Uterus (tissue), 4 donors: Measurements from ENCODE around the gene NTPCR. TPM values are rescaled to one million over a fixed set of nuclear protein-coding genes. Genes with fewer than 3 reads are reported as not detected.

Experiments
- DNase-seq, 2 donors: peaks; one replicate each; pipeline ENCODE4 v3.0.0-alpha.2; 2019 to 2020
- H3K27ac ChIP-seq, 2 donors: fragments of 200-600 bp; sonication (generic); 1 replicate in 1 of 2; 2 replicates in 1 of 2; pipeline ENCODE4 v1.5.1; 2016 to 2018
- H3K27me3 ChIP-seq, 2 donors: fragments of 200-600 bp; sonication (generic); one replicate each; pipeline ENCODE4 v1.5.1; 2018 to 2019; ENCODE audit warnings: control low read depth in 1 of 2
- H3K36me3 ChIP-seq, 2 donors: fragments of 200-600 bp; sonication (generic); one replicate each; pipeline ENCODE4 v1.5.1; 2019; ENCODE audit warnings: control low read depth in 1 of 2
- H3K4me1 ChIP-seq, 2 donors: fragments of 200-600 bp; sonication (generic); one replicate each; pipeline ENCODE4 v1.5.1; 2018 to 2019; ENCODE audit warnings: control low read depth in 1 of 2
- H3K4me3 ChIP-seq, 2 donors: fragments of 200-600 bp; sonication (generic); 1 replicate in 1 of 2; 2 replicates in 1 of 2; pipeline ENCODE4 v1.5.1; 2018 to 2019; ENCODE audit warnings: mild to moderate bottlenecking in 1 of 2
- H3K9me3 ChIP-seq, 2 donors: fragments of 200-600 bp; sonication (generic); one replicate each; pipeline ENCODE4 v1.5.1; 2019; ENCODE audit warnings: control low read depth in 1 of 2
- CTCF ChIP-seq, 4 experiments: fragments of 200-600 bp in 2 of 4; fragments of 450-650 bp in 2 of 4; sonication (generic) in 2 of 4; IDR thresholded peaks; one replicate each; pipeline ENCODE4 v1.5.1; 2016 to 2019; ENCODE audit warnings: antibody characterized with exemption in 4 of 4, mild to moderate bottlenecking in 2 of 4, moderate library complexity in 1 of 4
- POLR2A ChIP-seq, 2 donors: fragments of 450-650 bp; IDR thresholded peaks; one replicate each; pipeline ENCODE4 v1.6.1; 2016; ENCODE audit warnings: antibody characterized with exemption in 2 of 2, mild to moderate bottlenecking in 1 of 2, moderate library complexity in 1 of 2
- intact Hi-C: fragments of 100-400 bp; cut with DNase I; formaldehyde crosslinking; loops from one replicate; pipeline ENCODE4 v1.15.1; 2023; ENCODE audit warnings: low total_unique reads
- total RNA-seq, 4 donors: library from RNA; depleted of rRNA in 3 of 4; stranded (reverse); fragments of >200 nt in 3 of 4; gene quantifications; one replicate each; pipeline versions ENCODE4 v1.1.0 to v1.2.4, GENCODE V29; 2014 to 2023
- donor health status: DM: yes; HTN: yes; CAD: no.

NTPCR gene
- total RNA-seq, 4 donors from 2014 or later: 7.4 to 30.1 (median 17.1) TPM

- no peaks in the 10 kb centered on the region for H3K36me3 ChIP-seq
- no peaks in the 10 kb centered on the region for H3K27me3 ChIP-seq
- TF ChIP-seq CTCF (IDR thresholded peaks at IDR 0.05) (no peak), POLR2A (IDR thresholded peaks at IDR 0.05) (no peak)
- H3K9me3 ChIP-seq: no peaks in the 10 kb centered on the region
- H3K27ac ChIP-seq: no peak overlapping the region
- DNase-seq: no peak
- no peak overlapping the region for H3K4me3 ChIP-seq
- intact Hi-C loops: no loop called here
- no peaks in the 10 kb centered on the region for H3K4me1 ChIP-seq
Measured at GRCh38 chr1:232965912-232966217, 15.5 kb downstream of the NTPCR start.

DNA sequence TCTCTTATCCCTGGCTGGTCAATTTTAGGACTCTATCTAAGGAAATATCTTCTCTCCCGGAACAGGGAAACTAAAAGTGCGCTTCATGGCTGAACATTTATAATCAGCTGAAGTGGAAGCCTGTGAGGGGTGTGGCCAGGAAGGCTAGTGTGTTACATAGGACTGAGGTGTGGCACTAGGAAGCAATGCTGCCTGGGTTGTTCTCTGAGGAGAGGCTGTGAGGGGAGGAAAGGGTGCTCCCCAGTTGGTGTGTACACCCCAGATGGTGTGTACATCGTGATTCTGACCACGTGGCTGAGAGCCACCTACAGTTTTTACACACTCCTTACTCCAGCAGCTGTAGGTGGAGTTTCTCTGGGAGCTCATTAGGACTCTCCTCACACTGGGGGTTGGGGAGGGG is 16.3 kb downstream of the NTPCR start:
- intact Hi-C loops: no loop called here
- DNase-seq: no peak
- no peaks in the 10 kb centered on the region for H3K4me1 ChIP-seq
- H3K36me3 ChIP-seq: no peaks in the 10 kb centered on the region
- no peak overlapping the region for H3K27ac ChIP-seq
- no peaks in the 10 kb centered on the region for H3K27me3 ChIP-seq
- no peaks in the 10 kb centered on the region for H3K9me3 ChIP-seq
- TF ChIP-seq CTCF (IDR thresholded peaks at IDR 0.05): no peak
- TF ChIP-seq POLR2A (IDR thresholded peaks at IDR 0.05): no peak
- H3K4me3 ChIP-seq: no peak overlapping the region

- DNase-seq: no peak
- no peaks in the 10 kb centered on the region for H3K27me3 ChIP-seq
- no peaks in the 10 kb centered on the region for H3K9me3 ChIP-seq
- no peaks in the 10 kb centered on the region for H3K36me3 ChIP-seq
- TF ChIP-seq POLR2A (IDR thresholded peaks at IDR 0.05): no peak
- TF ChIP-seq CTCF (IDR thresholded peaks at IDR 0.05): no peak
- no peak overlapping the region for H3K4me3 ChIP-seq
- intact Hi-C loops: no loop called here
- H3K27ac ChIP-seq: no peak overlapping the region
- H3K4me1 ChIP-seq: no peaks in the 10 kb centered on the region
Measured at GRCh38 chr1:232968391-232968790, 18.0 kb downstream of the NTPCR start.

GRCh38 chr1:232968965-232969364 is 18.6 kb downstream of the NTPCR start:
- no peak for DNase-seq
- Histone ChIP-seq H3K4me3 (no peak overlapping the region), H3K36me3 (no peaks in the 10 kb centered on the region), H3K4me1 (no peaks in the 10 kb centered on the region), H3K9me3 (no peaks in the 10 kb centered on the region), H3K27ac (no peak overlapping the region), H3K27me3 (no peaks in the 10 kb centered on the region)
- no peak for TF ChIP-seq POLR2A (IDR thresholded peaks at IDR 0.05)
- TF ChIP-seq CTCF (IDR thresholded peaks at IDR 0.05): no peak
- intact Hi-C loops: no loop called here

GRCh38 chr1:232969799-232970198 is 19.4 kb downstream of the NTPCR start:
- intact Hi-C loops: no loop called here

More at GRCh38 chr1:232969799-232970198, 19.4 kb downstream of the NTPCR start:
- Histone ChIP-seq H3K27me3 (no peaks in the 10 kb centered on the region), H3K9me3 (no peaks in the 10 kb centered on the region), H3K4me1 (no peaks in the 10 kb centered on the region), H3K27ac (no peak overlapping the region), H3K36me3 (no peaks in the 10 kb centered on the region), H3K4me3 (no peak overlapping the region)
- TF ChIP-seq CTCF (IDR thresholded peaks at IDR 0.05) (no peak), POLR2A (IDR thresholded peaks at IDR 0.05) (no peak)
- DNase-seq: no peak
